Measurements from ENCODE around the gene SORBS2.

SORBS2 gene

GRCh38 chr4:185657183-185657582, 154.8 kb downstream of the SORBS2 start:
- TF ChIP-seq GATA1 (IDR thresholded peaks at IDR 0.05; ENCODE audit: low read depth, low read length): no peak
- no peak for TF ChIP-seq POLR2A (IDR thresholded peaks at IDR 0.05; ENCODE audit: low read length)
- no peak for DNase-seq

- TF ChIP-seq GATA1 (IDR thresholded peaks at IDR 0.05; ENCODE audit: low read depth, low read length) (no peak), POLR2A (IDR thresholded peaks at IDR 0.05; ENCODE audit: low read length) (no peak)
- no peak for DNase-seq
Measured at GRCh38 chr4:185656467-185656931, 155.5 kb downstream of the SORBS2 start.

DNA sequence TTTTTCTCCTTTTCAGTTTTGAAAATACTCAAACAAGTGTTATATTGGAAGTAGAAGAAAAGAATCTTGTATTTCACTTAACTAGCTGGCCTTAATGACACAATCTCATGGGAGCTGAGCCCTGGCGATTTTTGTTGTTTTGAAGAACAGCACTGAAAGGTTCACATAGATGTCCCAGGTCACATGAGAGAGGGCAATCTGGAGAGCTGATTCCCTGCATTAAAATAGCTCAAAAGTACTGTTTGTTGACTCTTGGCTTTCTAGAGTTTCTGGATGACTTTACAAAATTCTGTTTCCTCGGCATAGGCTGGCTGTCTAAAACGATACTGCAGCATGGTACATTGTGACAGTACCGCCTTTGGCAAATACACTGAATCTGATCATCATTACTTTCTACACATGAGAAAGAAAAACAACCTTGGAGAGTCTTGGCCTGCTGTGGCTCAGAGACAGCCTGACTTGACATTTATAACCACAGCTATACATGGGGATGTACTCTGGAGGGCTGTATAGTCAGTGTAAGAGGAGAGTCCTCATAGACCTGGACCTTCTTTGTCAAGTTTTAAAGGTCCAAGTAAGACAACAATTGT, 156.9 kb downstream of the SORBS2 start:
- no peak for DNase-seq
- no peak for TF ChIP-seq POLR2A (IDR thresholded peaks at IDR 0.05; ENCODE audit: low read length)
- no peak for TF ChIP-seq GATA1 (IDR thresholded peaks at IDR 0.05; ENCODE audit: low read depth, low read length)

GRCh38 chr4:185654311-185654710, 157.7 kb downstream of the SORBS2 start:
- TF ChIP-seq POLR2A (IDR thresholded peaks at IDR 0.05; ENCODE audit: low read length) (no peak), GATA1 (IDR thresholded peaks at IDR 0.05; ENCODE audit: low read depth, low read length) (no peak)
- no peak for DNase-seq

- DNase-seq: no peak
- TF ChIP-seq GATA1 (IDR thresholded peaks at IDR 0.05; ENCODE audit: low read depth, low read length) (no peak), POLR2A (IDR thresholded peaks at IDR 0.05; ENCODE audit: low read length) (no peak)
Measured at GRCh38 chr4:185651851-185652250, 160.1 kb downstream of the SORBS2 start.

DNA sequence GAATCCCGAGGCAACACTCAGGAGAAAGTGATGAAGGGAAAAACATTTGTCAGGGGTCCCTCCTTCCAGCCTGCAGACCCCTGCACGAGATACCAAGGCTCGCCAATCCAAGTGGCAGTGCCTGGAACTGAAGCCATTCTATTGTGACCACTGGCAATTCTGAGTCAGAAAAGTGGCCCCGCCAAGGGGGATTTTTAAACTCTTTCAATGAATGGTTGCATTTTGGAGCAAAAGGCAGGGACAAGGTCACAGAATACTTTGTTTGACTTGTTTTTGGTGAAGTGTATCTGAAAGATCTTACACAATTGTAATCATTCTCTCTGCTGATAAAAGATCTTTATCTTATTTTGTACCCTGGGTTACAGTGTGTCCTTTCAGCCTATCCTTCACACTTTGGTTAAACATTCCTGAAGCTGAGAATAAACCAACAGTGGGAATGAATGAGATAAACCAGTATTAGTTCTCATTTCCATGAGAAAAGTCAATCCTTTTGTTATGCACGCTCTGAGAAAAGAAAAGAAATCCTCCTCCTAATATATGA, 160.8 kb downstream of the SORBS2 start:
- TF ChIP-seq POLR2A (IDR thresholded peaks at IDR 0.05; ENCODE audit: low read length): no peak
- no peak for TF ChIP-seq GATA1 (IDR thresholded peaks at IDR 0.05; ENCODE audit: low read depth, low read length)

DNA sequence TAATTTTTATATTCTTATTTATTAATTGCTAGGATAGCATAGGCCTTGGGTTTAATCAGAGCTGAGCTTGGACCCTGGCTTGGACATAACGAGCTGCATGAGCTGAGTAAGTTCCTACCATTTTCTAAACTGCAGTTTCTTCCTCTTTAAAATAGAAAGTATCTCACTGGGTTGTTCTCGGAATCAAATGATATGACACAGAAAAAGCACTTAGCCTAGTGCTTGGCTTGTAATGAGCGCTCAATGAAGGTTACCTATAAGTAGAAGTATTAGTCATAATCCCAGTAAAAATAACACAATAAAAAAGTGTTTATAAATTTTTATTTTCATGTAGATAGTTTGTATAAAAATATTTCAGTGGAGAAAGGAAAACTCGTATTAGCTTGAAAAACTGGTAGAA, 163.4 kb downstream of the SORBS2 start:
- no peak for TF ChIP-seq POLR2A (IDR thresholded peaks at IDR 0.05; ENCODE audit: low read length)
- no peak for TF ChIP-seq GATA1 (IDR thresholded peaks at IDR 0.05; ENCODE audit: low read depth, low read length)
- no peak for DNase-seq

More for the DNA sequence above, 160.8 kb downstream of the SORBS2 start:
- DNase-seq: no peak

- no peak for DNase-seq
Measured at GRCh38 chr4:185645403-185645802, 166.6 kb downstream of the SORBS2 start.

DNA sequence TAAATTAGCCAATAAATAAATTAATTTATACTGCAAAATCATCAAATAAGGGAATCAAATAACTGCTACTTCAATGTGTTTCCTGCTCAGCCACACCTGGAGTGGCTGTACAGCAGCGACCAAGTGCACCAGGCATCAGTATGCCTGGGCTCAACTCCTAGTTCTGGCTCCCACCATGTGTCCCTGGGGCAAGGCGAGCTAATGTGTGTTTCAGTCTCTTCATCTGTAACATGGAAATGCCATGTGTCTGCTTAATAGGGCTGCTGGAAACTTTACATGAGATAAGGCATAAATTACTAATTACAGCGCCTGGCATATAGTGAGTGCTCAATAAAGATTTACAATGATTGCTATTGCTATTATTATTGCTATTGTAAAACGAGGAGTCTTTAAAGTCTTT, 167.6 kb downstream of the SORBS2 start:
- TF ChIP-seq GATA1 (IDR thresholded peaks at IDR 0.05; ENCODE audit: low read depth, low read length) (no peak), POLR2A (IDR thresholded peaks at IDR 0.05; ENCODE audit: low read length) (no peak)
- DNase-seq: no peak

More at GRCh38 chr4:185645403-185645802, 166.6 kb downstream of the SORBS2 start:
- no peak for TF ChIP-seq GATA1 (IDR thresholded peaks at IDR 0.05; ENCODE audit: low read depth, low read length)
- no peak for TF ChIP-seq POLR2A (IDR thresholded peaks at IDR 0.05; ENCODE audit: low read length)

- TF ChIP-seq GATA1 (IDR thresholded peaks at IDR 0.05; ENCODE audit: low read depth, low read length) (no peak), POLR2A (IDR thresholded peaks at IDR 0.05; ENCODE audit: low read length) (no peak)
- no peak for DNase-seq
Measured at GRCh38 chr4:185642907-185643306, 169.1 kb downstream of the SORBS2 start.

DNA sequence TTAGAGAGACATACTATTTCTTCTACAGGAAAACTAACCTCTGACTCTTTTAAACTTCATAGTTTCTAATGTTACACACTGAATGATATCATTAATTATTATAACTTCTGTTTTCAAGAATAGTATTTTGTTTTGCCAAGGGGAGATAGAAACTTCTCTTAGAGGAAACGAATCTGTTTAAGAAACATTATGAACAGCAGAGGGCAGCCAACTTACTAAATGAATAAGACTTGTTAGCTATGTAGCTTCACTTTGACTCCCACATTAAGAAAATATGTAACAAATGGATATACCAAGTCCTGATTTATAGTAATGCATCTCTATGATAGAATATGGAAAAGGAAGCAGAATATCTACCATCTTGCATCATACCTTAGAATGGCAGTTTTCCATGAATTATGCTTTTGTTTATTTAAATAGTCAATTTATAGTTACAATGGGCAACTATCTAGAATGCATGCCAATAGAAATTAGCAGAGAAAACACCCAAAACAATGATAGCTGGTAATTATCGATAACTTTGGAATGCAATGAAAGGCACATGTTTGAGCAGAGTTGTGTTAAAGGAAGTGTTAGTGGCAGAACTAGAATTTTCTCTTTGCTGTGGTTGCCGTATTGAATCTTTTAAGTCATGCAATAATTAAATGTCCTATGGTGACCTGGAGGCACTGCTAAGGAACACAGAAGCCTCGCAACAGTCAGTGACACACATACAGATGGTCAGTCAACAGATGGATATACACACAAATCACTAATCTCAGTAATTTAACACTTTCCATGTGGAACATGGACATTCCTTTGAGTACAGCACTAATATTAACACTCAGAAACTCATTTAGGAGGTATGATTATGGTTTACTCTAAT, 171.0 kb downstream of the SORBS2 start:
- TF ChIP-seq POLR2A (IDR thresholded peaks at IDR 0.05; ENCODE audit: low read length) (no peak), GATA1 (IDR thresholded peaks at IDR 0.05; ENCODE audit: low read depth, low read length) (no peak)
- peak; percentile 13 to 32 for DNase-seq

DNA sequence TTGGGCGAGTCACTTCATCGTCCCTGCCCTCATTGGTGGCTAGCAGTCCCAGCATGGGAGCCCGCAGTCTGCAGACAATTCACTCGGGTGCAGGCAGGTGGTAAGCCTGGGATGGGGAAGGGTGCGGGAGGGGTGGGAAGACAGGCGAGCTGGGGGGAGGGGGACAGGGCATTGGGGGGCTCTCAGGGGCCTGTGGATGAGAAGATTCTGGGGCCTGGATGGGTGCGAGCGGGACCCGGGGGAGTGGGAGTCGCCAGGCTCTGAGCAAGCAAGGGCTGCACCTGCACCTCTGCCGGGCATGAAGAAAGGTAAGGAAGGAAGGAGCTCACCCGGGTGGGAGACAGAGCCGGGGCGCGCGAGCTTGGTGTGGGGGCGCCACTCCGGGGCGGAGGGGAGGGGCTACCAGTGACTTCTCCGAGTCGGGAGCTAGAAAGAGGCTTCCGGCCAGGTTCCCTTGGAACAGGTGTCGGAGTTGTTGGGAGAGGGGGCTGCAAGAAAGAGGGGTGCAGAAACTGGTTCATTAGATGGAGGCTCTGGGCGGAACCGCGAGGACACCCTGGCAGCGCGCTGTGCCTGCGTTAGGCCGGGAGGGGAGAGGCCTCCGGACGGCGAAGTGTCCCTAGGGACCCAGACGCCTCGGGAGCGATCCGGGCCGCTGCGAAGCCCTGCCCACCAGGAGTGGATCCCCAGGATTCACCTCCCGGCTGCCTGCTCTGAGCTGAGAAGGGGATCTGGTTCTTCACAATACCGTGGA, 173.3 kb downstream of the SORBS2 start:
- DNase-seq: no peak
- TF ChIP-seq POLR2A (IDR thresholded peaks at IDR 0.05; ENCODE audit: low read length) (no peak), GATA1 (IDR thresholded peaks at IDR 0.05; ENCODE audit: low read depth, low read length) (no peak)

DNA sequence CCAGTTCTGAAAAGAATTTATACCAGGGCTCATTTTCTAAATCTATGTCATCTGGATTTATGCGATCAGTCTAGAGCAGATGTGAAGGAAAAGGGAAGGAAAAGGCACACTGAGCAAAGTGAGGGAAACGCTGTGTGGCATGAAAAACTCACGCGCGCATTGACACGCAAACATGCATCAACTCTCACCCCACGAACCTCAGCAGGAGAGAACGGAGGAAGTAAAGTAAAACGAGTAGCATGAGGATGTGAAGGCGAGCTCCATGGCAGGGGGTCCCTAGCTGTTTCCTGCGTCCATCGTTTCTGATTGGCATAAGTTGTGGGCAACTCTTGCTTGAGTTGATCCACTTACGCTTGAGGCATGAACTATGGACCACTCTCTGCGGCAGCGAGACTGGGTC, 173.9 kb downstream of the SORBS2 start:
- no peak for TF ChIP-seq GATA1 (IDR thresholded peaks at IDR 0.05; ENCODE audit: low read depth, low read length)
- TF ChIP-seq POLR2A (IDR thresholded peaks at IDR 0.05; ENCODE audit: low read length): no peak
- DNase-seq: no peak

Measured in erythroblast (primary cell).